ENCODE results near the gene MYMK.

MYMK gene

DNA sequence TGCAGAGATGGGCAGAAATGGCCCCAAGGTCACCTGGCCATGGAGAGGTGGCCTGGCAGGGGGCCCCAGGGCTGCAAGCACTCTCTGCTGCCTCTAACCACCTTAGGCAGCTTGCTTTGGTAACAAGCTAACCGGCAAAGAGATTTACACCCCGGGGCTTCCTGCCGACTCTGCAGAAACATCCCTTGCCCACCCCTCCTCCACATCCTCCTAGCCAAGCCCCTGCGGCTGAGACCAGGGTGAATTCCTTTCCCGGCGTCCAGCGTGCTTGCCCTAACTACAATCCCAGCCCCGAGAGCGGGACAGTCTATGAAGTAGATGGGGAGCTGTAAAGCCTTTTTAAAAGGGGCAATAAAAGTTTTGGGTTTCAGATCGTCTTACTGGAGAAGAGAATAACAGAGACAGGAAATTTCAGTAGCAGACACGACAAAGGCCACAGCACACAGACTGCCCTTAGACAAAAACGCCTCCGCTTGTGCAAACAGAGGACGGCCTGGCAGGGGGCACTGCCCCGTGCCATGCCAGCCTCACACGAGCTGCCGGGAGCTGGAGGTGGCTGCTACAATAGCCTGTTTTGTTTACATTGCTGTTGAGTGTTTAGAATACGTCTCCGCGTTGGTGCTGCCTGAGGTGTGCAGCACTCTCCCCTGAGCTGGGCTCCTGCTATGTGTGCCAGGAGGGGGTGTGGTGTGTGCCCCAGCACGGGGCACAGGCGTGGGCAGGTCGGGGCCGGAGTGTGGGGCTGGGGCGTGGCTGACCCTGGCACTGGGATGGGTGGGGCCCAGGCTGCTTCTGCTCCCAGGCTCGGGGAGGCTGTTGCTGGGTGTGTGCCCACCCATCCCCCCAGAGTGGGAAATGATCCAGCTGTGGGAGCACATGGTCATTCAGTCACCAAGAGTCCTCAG lies 15.3 kb downstream of the MYMK start:
- 22% methylated on average over 8 to 19 of the region's 26 CpGs for WGBS, 2 experiments (ENCODE audit: insufficient coverage in 2 of 2)
- peak overlapping the region; percentile 72 for H3K27ac ChIP-seq (ENCODE audit: low read depth, low read length, severe bottlenecking)
- H3K9me3 ChIP-seq (ENCODE audit: control insufficient read depth, low read length): no peaks in the 10 kb centered on the region
- H3K36me3 ChIP-seq (ENCODE audit: control insufficient read depth, insufficient read depth, low read length): no peaks in the 10 kb centered on the region
- peaks cover 24% of the 10 kb centered on the region for H3K4me1 ChIP-seq (ENCODE audit: control insufficient read depth, insufficient read depth, low read length, poor library complexity, severe bottlenecking)
- H3K4me3 ChIP-seq (ENCODE audit: extremely low read depth, insufficient read depth, low read length, poor library complexity, severe bottlenecking): no peak overlapping the region

DNA sequence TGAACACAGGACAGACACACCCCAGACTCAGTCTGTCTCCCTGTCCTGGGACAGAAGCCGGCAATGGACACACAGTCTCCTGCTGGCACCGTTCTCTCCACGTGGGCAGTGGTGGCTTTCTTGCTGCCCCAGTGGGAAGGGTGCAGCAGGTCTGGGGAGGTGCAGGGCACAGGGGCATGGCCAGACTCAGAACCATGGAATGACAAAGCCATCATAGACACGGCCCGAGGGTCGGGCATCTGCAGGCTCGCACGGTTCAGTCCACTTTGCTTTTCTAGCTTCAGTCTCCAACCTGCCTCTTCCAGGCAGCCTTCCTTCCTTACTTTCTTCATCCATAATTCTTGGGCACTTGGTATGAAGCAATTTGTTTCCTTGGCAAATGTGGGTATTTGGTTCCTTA lies 16.7 kb downstream of the MYMK start:
- Histone ChIP-seq H3K4me3 (ENCODE audit: extremely low read depth, insufficient read depth, low read length, poor library complexity, severe bottlenecking) (no peak overlapping the region), H3K36me3 (ENCODE audit: control insufficient read depth, insufficient read depth, low read length) (no peaks in the 10 kb centered on the region), H3K4me1 (ENCODE audit: control insufficient read depth, insufficient read depth, low read length, poor library complexity, severe bottlenecking) (peaks cover 24% of the 10 kb centered on the region), H3K27ac (ENCODE audit: low read depth, low read length, severe bottlenecking) (no peak overlapping the region), H3K9me3 (ENCODE audit: control insufficient read depth, low read length) (no peaks in the 10 kb centered on the region)
- 94% methylated on average over 8 of the region's 8 CpGs for WGBS, 2 experiments (ENCODE audit: insufficient coverage in 2 of 2)

DNA sequence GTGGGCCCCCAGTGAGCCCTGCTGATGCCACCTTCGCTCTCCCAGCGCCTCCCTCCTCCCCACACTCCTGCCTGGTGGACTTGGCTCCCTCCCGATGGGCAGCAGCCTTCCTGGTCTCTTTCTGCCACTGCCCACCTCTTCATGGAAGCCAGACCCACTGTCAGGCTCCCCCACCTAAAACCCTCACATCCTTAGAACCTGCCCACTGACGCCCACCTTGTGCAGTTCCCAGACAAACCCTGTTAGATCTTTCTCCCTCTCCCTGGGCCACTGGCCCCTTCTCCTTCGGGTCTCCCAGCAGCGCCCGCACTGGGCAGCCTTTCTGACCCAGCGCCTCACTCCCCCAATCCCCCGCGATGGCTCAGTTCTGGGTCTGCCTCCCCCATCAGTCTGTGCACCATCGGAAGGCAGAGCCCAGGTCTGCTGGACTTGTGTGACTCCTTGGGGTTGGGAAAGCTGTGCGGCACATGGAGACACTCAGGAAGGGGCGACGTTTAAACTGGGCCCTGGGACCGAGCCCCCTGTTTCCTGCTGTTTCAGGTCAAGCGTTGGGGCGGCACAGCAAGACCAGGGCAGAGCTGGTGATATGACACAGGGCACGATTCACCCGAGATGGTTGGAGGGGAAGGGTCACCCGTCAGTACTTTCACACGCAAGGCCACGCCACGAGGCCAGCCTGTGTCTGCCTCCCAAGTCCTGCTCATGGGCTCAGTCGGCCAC lies 17.4 kb downstream of the MYMK start:
- 96 to 97% methylated on average over 20 to 24 of the region's 24 CpGs for WGBS, 2 experiments (ENCODE audit: insufficient coverage in 2 of 2)
- H3K4me3 ChIP-seq (ENCODE audit: extremely low read depth, insufficient read depth, low read length, poor library complexity, severe bottlenecking): no peak overlapping the region
- peaks cover 24% of the 10 kb centered on the region for H3K4me1 ChIP-seq (ENCODE audit: control insufficient read depth, insufficient read depth, low read length, poor library complexity, severe bottlenecking)
- no peaks in the 10 kb centered on the region for H3K36me3 ChIP-seq (ENCODE audit: control insufficient read depth, insufficient read depth, low read length)
- peaks cover 2% of the 10 kb centered on the region for H3K9me3 ChIP-seq (ENCODE audit: control insufficient read depth, low read length)
- no peak overlapping the region for H3K27ac ChIP-seq (ENCODE audit: low read depth, low read length, severe bottlenecking)

DNA sequence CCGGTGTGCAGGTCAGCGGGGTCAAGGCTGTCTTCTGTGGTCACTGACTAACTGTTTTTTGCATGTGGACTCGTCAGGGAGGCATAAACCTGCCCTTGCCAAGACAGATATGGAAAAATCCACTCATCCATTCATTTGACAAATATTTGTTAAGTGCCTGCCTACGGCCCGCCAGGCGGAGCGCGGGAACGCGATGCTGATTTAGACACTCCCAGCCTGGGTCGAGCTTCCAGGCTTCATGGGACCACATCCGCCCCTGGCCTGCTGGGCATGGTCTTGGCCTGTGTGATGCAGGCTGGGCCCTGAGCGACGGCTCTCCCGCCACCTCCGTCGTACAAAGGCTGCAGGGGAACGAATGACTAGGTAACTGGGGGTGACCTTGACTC lies 18.1 kb downstream of the MYMK start:
- peaks cover 24% of the 10 kb centered on the region for H3K4me1 ChIP-seq (ENCODE audit: control insufficient read depth, insufficient read depth, low read length, poor library complexity, severe bottlenecking)
- 94 to 96% methylated on average over 16 to 18 of the region's 18 CpGs for WGBS, 2 experiments (ENCODE audit: insufficient coverage in 2 of 2)
- no peaks in the 10 kb centered on the region for H3K36me3 ChIP-seq (ENCODE audit: control insufficient read depth, insufficient read depth, low read length)
- H3K4me3 ChIP-seq (ENCODE audit: extremely low read depth, insufficient read depth, low read length, poor library complexity, severe bottlenecking): no peak overlapping the region
- peaks cover 10% of the 10 kb centered on the region for H3K9me3 ChIP-seq (ENCODE audit: control insufficient read depth, low read length)
- H3K27ac ChIP-seq (ENCODE audit: low read depth, low read length, severe bottlenecking): no peak overlapping the region

DNA sequence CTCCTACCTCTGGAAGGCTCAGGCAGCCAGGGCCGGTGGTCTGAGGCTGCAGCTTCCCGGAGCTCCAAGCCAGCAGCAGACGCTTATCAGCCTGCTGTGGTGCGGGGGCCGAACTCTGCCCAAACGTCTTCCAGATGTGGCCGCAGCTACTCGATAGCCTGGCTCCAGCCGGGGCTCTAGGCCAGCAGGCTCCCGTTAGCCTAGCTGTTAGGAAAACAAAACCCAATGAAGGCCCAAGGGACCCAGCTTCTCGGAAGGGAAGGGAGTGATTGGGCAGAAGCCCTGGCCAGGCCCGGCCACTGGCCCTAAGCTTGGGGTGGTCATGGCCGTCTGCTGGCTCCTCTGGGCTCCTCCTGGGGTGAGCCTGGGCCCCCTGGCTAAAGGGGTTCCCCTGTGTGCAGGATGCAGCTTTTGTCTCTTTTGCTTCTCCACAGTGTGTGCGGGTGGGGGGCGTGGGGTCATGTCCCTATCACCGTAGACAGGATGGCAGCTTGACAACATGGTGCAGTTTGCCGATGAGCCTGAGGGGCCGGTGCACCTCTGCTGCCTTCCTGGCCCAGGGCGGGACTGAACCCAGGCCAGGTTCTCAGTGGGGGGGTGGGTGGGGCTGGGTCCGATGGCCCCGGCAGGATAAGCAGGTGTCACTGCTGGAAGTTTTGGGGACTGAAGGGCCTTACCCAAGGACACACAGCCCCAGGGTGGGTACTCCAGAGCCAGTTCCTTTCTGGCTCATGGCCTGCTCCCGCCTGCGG lies 18.7 kb downstream of the MYMK start:
- Histone ChIP-seq H3K9me3 (ENCODE audit: control insufficient read depth, low read length) (peaks cover 15% of the 10 kb centered on the region), H3K36me3 (ENCODE audit: control insufficient read depth, insufficient read depth, low read length) (no peaks in the 10 kb centered on the region), H3K4me3 (ENCODE audit: extremely low read depth, insufficient read depth, low read length, poor library complexity, severe bottlenecking) (no peak overlapping the region), H3K4me1 (ENCODE audit: control insufficient read depth, insufficient read depth, low read length, poor library complexity, severe bottlenecking) (peaks cover 24% of the 10 kb centered on the region), H3K27ac (ENCODE audit: low read depth, low read length, severe bottlenecking) (no peak overlapping the region)
- WGBS, 2 experiments (ENCODE audit: insufficient coverage in 2 of 2): 95 to 96% methylated on average over 18 to 20 of the region's 23 CpGs

DNA sequence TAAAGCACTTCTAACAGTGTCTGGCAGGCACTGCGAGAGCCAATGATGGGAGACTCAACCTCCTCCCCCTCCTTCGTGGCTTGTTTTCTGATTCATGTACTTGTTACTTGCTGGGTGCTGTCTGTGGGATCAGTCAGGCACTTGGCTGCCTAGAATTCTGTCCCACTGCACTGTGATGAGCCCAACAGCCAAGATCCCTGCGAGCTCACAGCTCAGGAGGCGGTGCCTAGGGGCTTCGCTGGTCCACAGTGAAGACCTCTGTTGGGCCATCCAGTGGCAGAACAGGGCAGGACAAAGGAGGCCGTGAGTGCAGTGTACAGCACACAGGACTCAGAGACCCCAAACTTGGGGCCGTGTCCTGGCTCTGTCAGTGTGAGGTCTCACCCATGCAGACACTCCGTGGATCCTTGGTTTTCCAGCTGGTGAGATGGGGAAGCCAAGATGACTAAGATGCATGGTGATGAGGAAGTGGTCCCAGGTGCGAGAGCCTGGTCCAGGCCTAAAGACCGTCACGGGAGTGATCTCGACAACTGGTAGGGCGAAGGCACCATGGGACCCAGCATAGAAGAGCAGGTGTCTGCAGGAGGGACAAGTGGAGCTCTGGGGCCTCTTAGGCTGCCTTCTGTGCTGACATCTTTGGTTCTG lies 19.5 kb downstream of the MYMK start:
- Histone ChIP-seq H3K36me3 (ENCODE audit: control insufficient read depth, insufficient read depth, low read length) (no peaks in the 10 kb centered on the region), H3K4me3 (ENCODE audit: extremely low read depth, insufficient read depth, low read length, poor library complexity, severe bottlenecking) (no peak overlapping the region), H3K27ac (ENCODE audit: low read depth, low read length, severe bottlenecking) (no peak overlapping the region), H3K4me1 (ENCODE audit: control insufficient read depth, insufficient read depth, low read length, poor library complexity, severe bottlenecking) (peaks cover 24% of the 10 kb centered on the region), H3K9me3 (ENCODE audit: control insufficient read depth, low read length) (peaks cover 15% of the 10 kb centered on the region)
- WGBS, 2 experiments (ENCODE audit: insufficient coverage in 2 of 2): 96 to 98% methylated on average over 11 to 13 of the region's 13 CpGs

DNA sequence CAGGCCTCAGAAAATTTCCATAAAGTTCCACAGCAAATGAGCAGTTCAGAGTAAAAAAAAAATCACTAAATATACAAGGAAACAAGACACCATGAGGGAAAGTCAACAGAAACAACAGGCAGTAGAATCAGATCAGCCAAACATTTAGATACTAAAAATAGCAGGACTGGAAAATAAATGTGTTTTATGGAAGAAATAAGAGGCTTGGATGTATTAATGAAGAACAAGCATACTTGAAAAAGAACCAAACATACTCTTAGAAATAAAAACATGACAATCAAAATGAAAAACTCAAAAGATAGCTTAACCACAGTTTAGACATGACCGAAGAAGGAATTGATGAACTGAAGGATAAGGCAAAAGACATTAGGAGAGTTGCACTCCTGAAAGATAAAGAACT lies 22.6 kb downstream of the MYMK start:
- Histone ChIP-seq H3K4me1 (ENCODE audit: control insufficient read depth, insufficient read depth, low read length, poor library complexity, severe bottlenecking) (peaks cover 10% of the 10 kb centered on the region), H3K9me3 (ENCODE audit: control insufficient read depth, low read length) (peaks cover 15% of the 10 kb centered on the region), H3K36me3 (ENCODE audit: control insufficient read depth, insufficient read depth, low read length) (no peaks in the 10 kb centered on the region), H3K4me3 (ENCODE audit: extremely low read depth, insufficient read depth, low read length, poor library complexity, severe bottlenecking) (no peak overlapping the region), H3K27ac (ENCODE audit: low read depth, low read length, severe bottlenecking) (no peak overlapping the region)
- WGBS, 2 experiments (ENCODE audit: insufficient coverage in 2 of 2): 100% methylated on average over 1 of the region's 1 CpG

DNA sequence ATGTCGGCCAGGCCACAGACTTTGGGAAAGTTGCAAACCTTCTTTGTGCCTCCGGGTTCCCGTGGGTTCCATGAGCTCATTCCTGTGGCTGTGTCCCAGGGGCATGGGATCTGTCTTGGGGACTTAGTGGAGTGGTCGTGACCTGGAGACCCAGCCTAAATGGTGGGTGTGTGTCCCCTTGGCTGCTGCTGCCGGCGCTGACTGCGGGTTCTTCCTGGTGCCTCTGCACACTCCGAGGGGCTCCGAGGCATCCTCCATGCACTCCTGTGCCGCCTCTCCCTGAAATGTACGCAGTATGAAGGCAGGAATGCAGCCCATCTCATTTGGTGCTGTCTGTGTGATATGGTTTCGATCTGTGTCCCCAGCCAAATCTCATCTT lies 24.9 kb downstream of the MYMK start:
- H3K9me3 ChIP-seq (ENCODE audit: control insufficient read depth, low read length): peaks cover 15% of the 10 kb centered on the region
- H3K4me1 ChIP-seq (ENCODE audit: control insufficient read depth, insufficient read depth, low read length, poor library complexity, severe bottlenecking): peaks cover 5% of the 10 kb centered on the region
- 93 to 94% methylated on average over 9 to 12 of the region's 12 CpGs for WGBS, 2 experiments (ENCODE audit: insufficient coverage in 2 of 2)
- no peak overlapping the region for H3K4me3 ChIP-seq (ENCODE audit: extremely low read depth, insufficient read depth, low read length, poor library complexity, severe bottlenecking)
- no peak overlapping the region for H3K27ac ChIP-seq (ENCODE audit: low read depth, low read length, severe bottlenecking)
- H3K36me3 ChIP-seq (ENCODE audit: control insufficient read depth, insufficient read depth, low read length): no peaks in the 10 kb centered on the region

DNA sequence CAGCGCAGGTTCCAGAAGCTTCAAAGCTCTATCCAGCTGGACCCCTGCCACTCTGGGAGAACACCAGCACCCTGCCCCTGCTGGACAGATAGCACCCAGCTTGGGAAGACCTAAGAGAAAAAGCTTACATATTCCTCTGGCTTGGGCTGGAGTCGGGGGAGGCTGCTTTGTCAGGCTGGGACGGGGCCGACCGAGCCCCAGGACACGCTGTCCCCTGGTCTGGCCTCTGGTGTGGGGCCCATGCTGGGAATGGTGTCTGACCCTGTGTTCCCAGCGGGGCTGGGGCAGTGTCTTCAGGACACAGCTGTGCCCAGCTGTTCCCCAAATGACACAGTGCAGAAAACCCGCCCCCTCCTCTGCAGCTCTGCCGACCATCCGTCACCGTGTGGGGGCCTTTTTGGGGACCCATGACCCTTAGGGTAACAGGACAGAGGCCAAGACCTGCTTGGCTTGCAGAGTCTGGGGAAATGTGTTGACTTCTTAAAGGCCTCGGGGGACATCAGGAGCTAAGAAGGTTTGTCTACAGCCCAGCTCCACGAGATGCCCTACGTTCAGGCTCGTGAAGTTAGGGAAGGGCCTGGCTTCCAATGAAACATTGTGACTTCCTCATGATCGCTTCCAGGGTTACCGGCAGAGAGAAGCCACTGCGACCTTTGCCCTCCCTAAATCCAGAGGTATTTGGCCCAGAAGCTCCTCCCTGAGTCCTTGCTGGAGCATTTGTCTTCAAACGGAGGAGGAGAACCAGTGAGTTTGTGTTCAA lies 25.4 kb downstream of the MYMK start:
- WGBS, 2 experiments (ENCODE audit: insufficient coverage in 2 of 2): 90% methylated on average over 19 of the region's 19 CpGs

More for the DNA sequence above, 25.4 kb downstream of the MYMK start:
- Histone ChIP-seq H3K36me3 (ENCODE audit: control insufficient read depth, insufficient read depth, low read length) (no peaks in the 10 kb centered on the region), H3K4me1 (ENCODE audit: control insufficient read depth, insufficient read depth, low read length, poor library complexity, severe bottlenecking) (peaks cover 5% of the 10 kb centered on the region), H3K4me3 (ENCODE audit: extremely low read depth, insufficient read depth, low read length, poor library complexity, severe bottlenecking) (no peak overlapping the region), H3K9me3 (ENCODE audit: control insufficient read depth, low read length) (peaks cover 15% of the 10 kb centered on the region), H3K27ac (ENCODE audit: low read depth, low read length, severe bottlenecking) (no peak overlapping the region)
